ENCODE results near the gene GGTA1.
"Not testable (repeated sequence)": the region's sequence is repeated elsewhere in the genome, so short reads cannot be mapped to it uniquely, and the experiment has no call there.

The GGTA1 gene

GRCh38 chr9:121518634-121519033 is 19.0 kb upstream of the GGTA1 start:
- no peak overlapping the region for H3K9ac ChIP-seq
- H3K4me1 ChIP-seq (ENCODE audit: low read depth, poor library complexity, severe bottlenecking): no peaks in the 10 kb centered on the region
- no peak overlapping the region for H3K4me3 ChIP-seq (IDR thresholded peaks at IDR 0.05; ENCODE audit: insufficient read depth, low read depth, low read length)
- H3K4me2 ChIP-seq: no peak overlapping the region
- no peaks in the 10 kb centered on the region for H3K79me2 ChIP-seq (ENCODE audit: insufficient read depth, low read depth)
- TF ChIP-seq CTCF (conservative IDR thresholded peaks at IDR 0.05; ENCODE audit: low read depth, low read length): no peak
- no peak overlapping the region for H3K27ac ChIP-seq
- no peaks in the 10 kb centered on the region for H3K36me3 ChIP-seq (ENCODE audit: insufficient read depth)
- no peaks in the 10 kb centered on the region for H3K27me3 ChIP-seq (ENCODE audit: insufficient read depth, low read depth)
- H4K20me1 ChIP-seq (ENCODE audit: insufficient read depth): no peaks in the 10 kb centered on the region
- no peak overlapping the region for H2AFZ ChIP-seq (ENCODE audit: low read depth)

- H3K27me3 ChIP-seq (ENCODE audit: insufficient read depth, low read depth); H3K4me1 ChIP-seq (ENCODE audit: low read depth, poor library complexity, severe bottlenecking); H3K4me3 ChIP-seq (IDR thresholded peaks at IDR 0.05; ENCODE audit: insufficient read depth, low read depth, low read length); H3K27ac ChIP-seq; H3K79me2 ChIP-seq (ENCODE audit: insufficient read depth, low read depth); H3K9ac ChIP-seq; H3K36me3 ChIP-seq (ENCODE audit: insufficient read depth); H4K20me1 ChIP-seq (ENCODE audit: insufficient read depth); H2AFZ ChIP-seq (ENCODE audit: low read depth); H3K4me2 ChIP-seq: not testable (repeated sequence)
Observed at GRCh38 chr9:121513166-121513565, 13.5 kb upstream of the GGTA1 start.

- no peaks in the 10 kb centered on the region for H4K20me1 ChIP-seq (ENCODE audit: insufficient read depth)
- no peaks in the 10 kb centered on the region for H3K27me3 ChIP-seq (ENCODE audit: insufficient read depth, low read depth)
- H3K9ac ChIP-seq: no peak overlapping the region
- H2AFZ ChIP-seq (ENCODE audit: low read depth): no peak overlapping the region
- no peak overlapping the region for H3K27ac ChIP-seq
- H3K4me1 ChIP-seq (ENCODE audit: low read depth, poor library complexity, severe bottlenecking): no peaks in the 10 kb centered on the region
- H3K4me3 ChIP-seq (IDR thresholded peaks at IDR 0.05; ENCODE audit: insufficient read depth, low read depth, low read length): no peak overlapping the region
- no peak overlapping the region for H3K4me2 ChIP-seq
- no peaks in the 10 kb centered on the region for H3K79me2 ChIP-seq (ENCODE audit: insufficient read depth, low read depth)
- no peaks in the 10 kb centered on the region for H3K36me3 ChIP-seq (ENCODE audit: insufficient read depth)
- no peak for TF ChIP-seq CTCF (conservative IDR thresholded peaks at IDR 0.05; ENCODE audit: low read depth, low read length)
Observed at GRCh38 chr9:121510766-121511550, 11.3 kb upstream of the GGTA1 start.

- no peak overlapping the region for H3K4me3 ChIP-seq (IDR thresholded peaks at IDR 0.05; ENCODE audit: insufficient read depth, low read depth, low read length)
- H2AFZ ChIP-seq (ENCODE audit: low read depth): no peak overlapping the region
- no peaks in the 10 kb centered on the region for H3K4me1 ChIP-seq (ENCODE audit: low read depth, poor library complexity, severe bottlenecking)
- H3K27me3 ChIP-seq (ENCODE audit: insufficient read depth, low read depth): no peaks in the 10 kb centered on the region
- H3K36me3 ChIP-seq (ENCODE audit: insufficient read depth): no peaks in the 10 kb centered on the region
- H4K20me1 ChIP-seq (ENCODE audit: insufficient read depth): no peaks in the 10 kb centered on the region
- no peak overlapping the region for H3K4me2 ChIP-seq
- H3K27ac ChIP-seq: no peak overlapping the region
- no peaks in the 10 kb centered on the region for H3K79me2 ChIP-seq (ENCODE audit: insufficient read depth, low read depth)
- TF ChIP-seq CTCF (conservative IDR thresholded peaks at IDR 0.05; ENCODE audit: low read depth, low read length): no peak
- no peak overlapping the region for H3K9ac ChIP-seq
Observed at GRCh38 chr9:121509180-121509579, 9.5 kb upstream of the GGTA1 start.

- H3K4me1 ChIP-seq (ENCODE audit: low read depth, poor library complexity, severe bottlenecking): no peaks in the 10 kb centered on the region
- no peak overlapping the region for H3K4me2 ChIP-seq
- H2AFZ ChIP-seq (ENCODE audit: low read depth): no peak overlapping the region
- no peaks in the 10 kb centered on the region for H4K20me1 ChIP-seq (ENCODE audit: insufficient read depth)
- H3K9ac ChIP-seq: no peak overlapping the region
- no peaks in the 10 kb centered on the region for H3K79me2 ChIP-seq (ENCODE audit: insufficient read depth, low read depth)
- H3K27ac ChIP-seq: no peak overlapping the region
- H3K4me3 ChIP-seq (IDR thresholded peaks at IDR 0.05; ENCODE audit: insufficient read depth, low read depth, low read length): no peak overlapping the region
- no peaks in the 10 kb centered on the region for H3K36me3 ChIP-seq (ENCODE audit: insufficient read depth)
- no peak for TF ChIP-seq CTCF (conservative IDR thresholded peaks at IDR 0.05; ENCODE audit: low read depth, low read length)
- no peaks in the 10 kb centered on the region for H3K27me3 ChIP-seq (ENCODE audit: insufficient read depth, low read depth)
Observed at GRCh38 chr9:121508415-121508814, 8.8 kb upstream of the GGTA1 start.

Data from KMS-11 (cell line).